ENCODE data around the gene ONECUT3.
"Not testable (repeated sequence)": the region's sequence is repeated elsewhere in the genome, so short reads cannot be mapped to it uniquely, and the experiment has no call there.

The ONECUT3 gene

DNA sequence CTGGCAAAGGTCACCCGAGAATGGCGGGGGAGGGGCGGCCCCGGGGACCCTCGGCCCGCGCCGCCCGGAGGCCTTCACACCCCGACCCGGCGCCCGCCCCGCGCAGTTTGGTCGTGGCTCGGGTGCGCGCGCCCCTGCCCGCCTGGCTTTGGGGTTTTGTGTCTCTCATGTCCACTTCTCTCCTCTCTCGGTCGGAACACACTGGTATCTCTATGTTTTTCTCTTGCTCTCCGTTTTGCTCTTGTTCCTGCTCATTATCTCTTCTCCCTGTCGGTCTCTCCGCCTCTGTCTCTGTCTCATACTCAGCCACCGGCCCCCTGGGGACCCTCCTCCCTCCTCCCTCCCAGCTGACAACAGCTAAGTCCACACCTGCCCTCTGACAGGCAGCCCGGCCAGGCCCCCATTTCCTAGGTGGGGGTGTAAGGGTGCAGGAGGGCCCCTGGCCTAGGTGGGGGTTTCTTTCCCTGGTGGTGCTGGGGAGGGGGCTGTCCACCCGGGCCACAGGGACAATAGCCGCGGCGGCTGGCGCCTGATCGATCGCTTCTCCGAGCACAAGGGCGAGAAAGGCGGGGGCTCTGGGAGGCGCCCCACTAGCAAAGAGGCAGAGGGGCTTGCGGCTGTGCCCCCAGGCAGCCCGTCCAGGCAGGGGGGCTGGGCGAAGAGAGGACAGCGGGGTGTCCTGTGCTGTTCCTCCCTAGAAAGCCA, 2.3 kb downstream of the ONECUT3 start:
- H3K4me3 ChIP-seq, result no peak overlapping the region
- H3K36me3 ChIP-seq (replicated peaks), result no peaks in the 10 kb centered on the region
- no peaks in the 10 kb centered on the region for H3K9me3 ChIP-seq
- H3K27me3 ChIP-seq (ENCODE audit: low read depth), result peaks cover 83% of the 10 kb centered on the region
- no peak for DNase-seq (ENCODE audit: low spot score in 2 of 2)
- no peaks in the 10 kb centered on the region for H3K4me1 ChIP-seq
- in situ Hi-C loops (cut with MboI; ENCODE audit: low sequenced_read_pairs), result no loop called here

DNA sequence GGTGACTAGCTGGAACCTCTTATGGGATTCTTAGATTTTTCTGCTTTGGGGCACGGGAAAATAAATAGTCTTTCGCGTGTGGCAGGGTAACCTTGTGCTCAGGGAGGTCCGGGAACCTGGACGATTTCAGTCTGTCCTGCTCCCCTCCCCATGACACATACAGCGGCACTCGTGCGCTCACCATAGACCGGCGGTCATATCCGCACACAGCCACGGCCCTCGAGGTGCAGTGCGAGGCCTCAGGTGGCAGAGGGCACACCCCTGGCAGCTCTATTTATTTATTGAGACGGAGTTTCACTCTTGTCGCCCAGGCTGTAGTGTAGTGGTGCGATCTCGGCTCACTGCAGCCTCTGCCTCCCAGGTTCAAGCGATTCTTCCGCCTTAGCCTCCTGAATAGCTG, 3.0 kb downstream of the ONECUT3 start:
- no peak for DNase-seq (ENCODE audit: low spot score in 2 of 2)
- peaks cover 83% of the 10 kb centered on the region for H3K27me3 ChIP-seq (ENCODE audit: low read depth)
- in situ Hi-C loops (cut with MboI; ENCODE audit: low sequenced_read_pairs), result no loop called here
- H3K9me3 ChIP-seq, result no peaks in the 10 kb centered on the region
- no peaks in the 10 kb centered on the region for H3K36me3 ChIP-seq (replicated peaks)
- H3K4me1 ChIP-seq, result no peaks in the 10 kb centered on the region
- H3K4me3 ChIP-seq, result no peak overlapping the region

DNA sequence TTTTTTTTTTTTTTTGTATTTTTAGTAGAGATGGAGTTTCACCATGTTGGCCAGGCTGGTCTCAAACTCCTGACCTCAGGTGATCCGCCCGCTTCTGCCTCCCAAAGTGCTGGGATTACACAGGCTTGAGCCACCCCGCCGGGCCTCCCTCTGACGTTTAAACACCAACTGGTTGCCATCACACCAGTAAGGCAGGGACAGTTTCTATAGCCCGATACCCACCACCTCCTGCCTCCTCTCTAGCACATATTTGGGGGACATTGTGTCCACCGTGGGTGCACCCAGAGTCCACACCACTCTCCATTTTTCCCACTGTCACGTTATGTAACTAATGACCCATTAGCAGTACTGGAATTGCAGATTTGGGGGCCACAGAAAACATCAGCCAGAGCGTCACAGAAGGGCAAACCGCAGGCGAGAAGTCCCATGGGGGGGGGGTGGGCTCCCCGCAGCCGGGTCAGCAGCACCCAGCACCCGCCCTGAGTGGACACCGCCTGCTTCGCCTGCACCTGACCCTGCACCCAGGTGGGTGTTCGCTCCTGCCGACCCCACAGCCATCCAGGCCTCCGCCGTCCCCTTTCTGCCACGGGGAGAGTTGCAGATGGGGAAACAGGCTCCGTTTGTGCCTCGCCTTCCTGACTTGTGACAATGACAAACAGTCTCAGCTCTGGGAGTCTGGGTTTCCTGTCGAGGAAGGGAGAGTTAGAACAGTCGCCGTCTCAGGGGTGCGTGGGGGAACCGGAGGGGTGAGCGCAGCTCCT, 3.6 kb downstream of the ONECUT3 start:
- Histone ChIP-seq H3K36me3 (replicated peaks) (no peaks in the 10 kb centered on the region), H3K4me1 (no peaks in the 10 kb centered on the region), H3K4me3 (no peak overlapping the region), H3K9me3 (no peaks in the 10 kb centered on the region), H3K27me3 (ENCODE audit: low read depth) (peaks cover 83% of the 10 kb centered on the region)
- no peak for DNase-seq (ENCODE audit: low spot score in 2 of 2)
- in situ Hi-C loops (cut with MboI; ENCODE audit: low sequenced_read_pairs), result no loop called here

DNA sequence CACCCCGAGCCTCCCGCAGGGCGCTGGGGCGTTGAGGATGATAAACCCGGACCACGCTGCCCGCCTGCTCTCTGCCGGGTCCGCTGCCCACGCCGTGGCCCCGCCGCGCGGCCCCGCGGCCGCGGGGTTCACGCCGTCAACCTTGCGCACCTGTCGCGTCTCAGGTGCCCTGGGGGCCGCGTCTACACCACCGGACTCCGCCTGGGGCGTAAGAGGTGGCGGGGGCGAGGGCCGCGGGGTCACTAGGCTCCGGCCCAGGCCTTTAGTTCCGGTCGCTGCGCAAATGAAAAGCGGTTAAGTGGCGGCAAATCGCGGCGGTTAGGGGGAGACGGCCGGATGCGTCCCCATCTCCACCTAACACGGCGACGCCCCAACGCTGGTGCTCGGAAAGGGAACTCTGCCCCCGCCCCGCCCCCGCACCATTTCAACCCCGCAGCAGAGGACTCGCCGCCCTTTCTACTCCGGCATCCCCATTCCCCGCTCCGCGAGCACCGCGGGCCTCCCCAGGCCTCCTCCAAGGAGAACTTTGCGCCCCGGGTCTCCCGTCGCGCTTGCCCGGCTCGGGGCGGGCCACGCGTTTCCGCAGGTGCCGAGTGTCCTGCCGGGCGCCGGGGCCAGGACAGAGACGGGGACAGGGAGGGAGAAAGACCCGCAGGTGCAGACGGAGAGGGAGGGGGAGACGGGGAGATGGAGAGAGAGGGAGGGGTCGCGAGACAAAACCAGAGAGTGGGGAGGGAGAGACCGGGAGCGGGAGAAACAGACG, 4.3 kb downstream of the ONECUT3 start:
- no peaks in the 10 kb centered on the region for H3K4me1 ChIP-seq
- no peaks in the 10 kb centered on the region for H3K9me3 ChIP-seq
- H3K27me3 ChIP-seq (ENCODE audit: low read depth), result peaks cover 83% of the 10 kb centered on the region
- no peak overlapping the region for H3K4me3 ChIP-seq
- in situ Hi-C loops (cut with MboI; ENCODE audit: low sequenced_read_pairs), result no loop called here
- no peak for DNase-seq (ENCODE audit: low spot score in 2 of 2)
- H3K36me3 ChIP-seq (replicated peaks), result no peaks in the 10 kb centered on the region

DNA sequence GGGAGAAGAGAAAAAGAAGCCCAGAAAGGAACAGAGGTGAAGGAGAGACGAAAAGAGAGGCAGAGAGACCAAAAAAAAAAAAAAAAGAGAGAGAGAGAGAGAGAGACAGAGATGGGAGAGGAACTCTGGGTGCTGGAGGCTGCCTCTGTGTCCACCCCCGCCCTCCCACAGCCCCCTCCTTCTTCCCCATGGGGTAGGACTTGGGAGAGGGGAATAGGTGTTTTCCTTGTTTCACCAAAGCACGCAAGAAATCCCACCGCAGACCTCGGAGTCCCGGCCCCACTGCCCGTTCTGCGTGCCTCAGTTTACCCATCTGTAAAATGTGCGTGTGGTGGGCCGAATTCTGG, 4.9 kb downstream of the ONECUT3 start:
- Histone ChIP-seq H3K27me3 (ENCODE audit: low read depth) (peaks cover 85% of the 10 kb centered on the region), H3K4me1 (no peaks in the 10 kb centered on the region), H3K4me3 (no peak overlapping the region), H3K9me3 (no peaks in the 10 kb centered on the region), H3K36me3 (replicated peaks) (no peaks in the 10 kb centered on the region)
- DNase-seq (ENCODE audit: low spot score in 2 of 2), result no peak
- in situ Hi-C loops (cut with MboI; ENCODE audit: low sequenced_read_pairs), result no loop called here

DNA sequence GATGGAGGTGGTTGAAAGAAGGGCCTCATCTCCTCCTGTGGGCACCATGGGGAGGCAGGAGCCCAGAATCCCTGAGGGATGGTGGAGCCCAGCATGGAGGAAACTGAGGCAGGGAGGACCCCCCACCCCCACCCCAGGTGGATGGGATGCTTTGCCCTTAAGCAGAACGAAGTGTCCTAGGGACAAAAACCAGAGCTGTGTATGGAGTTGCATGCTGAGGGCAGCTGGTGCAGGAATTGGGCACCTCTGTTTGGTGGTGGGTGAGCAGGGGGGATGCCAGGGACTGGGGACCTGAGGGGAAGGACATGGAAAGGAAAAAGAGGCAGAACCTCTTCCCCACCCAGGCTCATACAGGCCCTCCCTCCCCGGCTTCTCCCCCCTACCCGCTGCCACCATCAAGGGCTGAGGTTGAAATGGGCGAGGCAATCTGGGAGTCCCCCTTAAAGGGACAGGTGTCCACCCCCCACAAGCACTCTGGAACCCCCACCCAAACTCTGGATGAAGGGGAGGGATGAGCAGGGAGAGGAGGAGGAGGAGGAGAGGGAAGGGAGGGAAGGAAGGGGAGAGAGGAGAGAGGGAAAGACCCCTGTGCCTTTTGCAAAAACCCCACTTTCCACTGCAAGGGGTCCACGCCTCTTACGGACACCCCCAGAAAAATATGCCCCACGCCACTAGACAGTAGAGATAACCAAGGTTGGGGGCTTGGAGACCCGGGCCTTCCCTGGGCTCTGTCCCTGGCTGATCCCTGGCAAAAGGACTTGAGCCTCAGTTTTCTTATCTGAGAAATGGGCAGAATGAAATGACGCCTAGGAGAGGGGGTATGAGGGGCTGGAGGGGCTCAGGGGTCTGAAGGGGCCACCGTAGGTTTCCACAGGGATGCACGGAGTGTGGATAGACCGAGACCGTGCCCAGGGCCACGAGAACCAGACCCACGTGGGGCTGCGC, 5.9 kb downstream of the ONECUT3 start:
- no peaks in the 10 kb centered on the region for H3K4me1 ChIP-seq
- peaks cover 95% of the 10 kb centered on the region for H3K27me3 ChIP-seq (ENCODE audit: low read depth)
- in situ Hi-C loops (cut with MboI; ENCODE audit: low sequenced_read_pairs), result no loop called here
- no peaks in the 10 kb centered on the region for H3K9me3 ChIP-seq
- DNase-seq (ENCODE audit: low spot score in 2 of 2), result no peak
- no peak overlapping the region for H3K4me3 ChIP-seq
- H3K36me3 ChIP-seq (replicated peaks), result no peaks in the 10 kb centered on the region

DNA sequence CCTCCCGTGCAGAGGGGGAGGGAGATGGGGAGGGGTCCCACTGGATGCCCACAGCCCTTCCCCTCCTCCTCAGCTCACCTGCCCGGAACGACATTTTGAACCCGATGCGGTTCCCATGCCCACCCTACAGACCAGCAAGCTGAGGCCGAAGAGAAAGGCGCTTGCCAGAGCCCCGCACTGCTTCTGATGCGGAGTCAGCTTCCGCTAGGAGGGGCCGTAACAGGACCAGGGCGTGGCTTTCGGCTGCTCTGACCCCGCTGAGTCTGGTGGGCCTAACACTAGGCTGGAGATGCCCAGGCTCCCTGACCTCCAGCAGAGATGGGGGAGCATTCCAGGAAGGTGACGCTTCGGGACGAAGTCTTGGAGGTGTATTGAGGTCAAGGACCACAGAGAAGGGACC, 6.7 kb downstream of the ONECUT3 start:
- no peaks in the 10 kb centered on the region for H3K36me3 ChIP-seq (replicated peaks)
- in situ Hi-C loops (cut with MboI; ENCODE audit: low sequenced_read_pairs), result loop anchor here (10.0 kb wide), 1 partner anchor 85 kb away; no protein-coding TSS in a partner anchor
- DNase-seq (ENCODE audit: low spot score in 2 of 2), result no peak
- peaks cover 96% of the 10 kb centered on the region for H3K27me3 ChIP-seq (ENCODE audit: low read depth)
- H3K4me3 ChIP-seq, result no peak overlapping the region
- no peaks in the 10 kb centered on the region for H3K4me1 ChIP-seq
- H3K9me3 ChIP-seq, result no peaks in the 10 kb centered on the region

DNA sequence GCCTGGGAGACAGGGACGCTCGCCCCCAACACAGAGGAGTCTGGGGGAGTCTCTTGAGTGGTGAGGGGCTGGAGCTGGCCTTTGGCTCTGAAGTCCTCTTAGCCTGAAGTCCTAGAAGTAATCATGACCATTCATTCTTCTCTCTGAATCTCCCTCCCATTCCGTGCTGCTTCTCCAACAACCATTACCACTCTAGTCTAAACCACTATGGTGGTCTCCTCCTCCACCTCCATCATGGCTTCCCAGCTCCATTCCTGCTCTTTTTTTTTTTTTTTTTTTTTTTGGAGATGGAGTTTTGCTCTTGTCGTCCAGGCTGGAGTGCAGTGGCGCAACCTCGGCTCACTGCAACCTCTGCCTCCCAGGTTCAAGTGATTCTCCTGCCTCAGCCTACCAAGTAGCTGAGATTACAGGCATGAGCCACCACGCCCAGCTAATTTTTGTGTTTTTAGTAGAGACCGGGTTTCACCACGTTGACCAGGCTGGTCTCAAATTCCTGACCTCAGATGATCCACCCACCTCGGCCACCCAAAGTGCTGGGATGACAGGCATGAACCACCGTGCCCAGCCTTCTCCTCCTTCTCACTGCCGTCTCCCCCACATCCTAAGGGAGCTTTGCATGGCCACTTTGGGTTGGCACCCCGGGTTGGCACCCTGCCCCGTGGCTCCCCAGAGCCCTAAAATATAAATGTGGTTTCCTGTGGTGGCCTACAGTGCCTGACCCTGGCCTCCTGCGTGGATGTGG, 7.7 kb downstream of the ONECUT3 start:
- in situ Hi-C loops (cut with MboI; ENCODE audit: low sequenced_read_pairs), result loop anchor here (10.0 kb wide), 1 partner anchor 86 kb away; no protein-coding TSS in a partner anchor
- not testable (repeated sequence) for H3K9me3 ChIP-seq; H3K4me3 ChIP-seq; H3K36me3 ChIP-seq (replicated peaks); DNase-seq (ENCODE audit: low spot score in 2 of 2); H3K4me1 ChIP-seq
- H3K27me3 ChIP-seq (ENCODE audit: low read depth), result peaks cover 96% of the 10 kb centered on the region

DNA sequence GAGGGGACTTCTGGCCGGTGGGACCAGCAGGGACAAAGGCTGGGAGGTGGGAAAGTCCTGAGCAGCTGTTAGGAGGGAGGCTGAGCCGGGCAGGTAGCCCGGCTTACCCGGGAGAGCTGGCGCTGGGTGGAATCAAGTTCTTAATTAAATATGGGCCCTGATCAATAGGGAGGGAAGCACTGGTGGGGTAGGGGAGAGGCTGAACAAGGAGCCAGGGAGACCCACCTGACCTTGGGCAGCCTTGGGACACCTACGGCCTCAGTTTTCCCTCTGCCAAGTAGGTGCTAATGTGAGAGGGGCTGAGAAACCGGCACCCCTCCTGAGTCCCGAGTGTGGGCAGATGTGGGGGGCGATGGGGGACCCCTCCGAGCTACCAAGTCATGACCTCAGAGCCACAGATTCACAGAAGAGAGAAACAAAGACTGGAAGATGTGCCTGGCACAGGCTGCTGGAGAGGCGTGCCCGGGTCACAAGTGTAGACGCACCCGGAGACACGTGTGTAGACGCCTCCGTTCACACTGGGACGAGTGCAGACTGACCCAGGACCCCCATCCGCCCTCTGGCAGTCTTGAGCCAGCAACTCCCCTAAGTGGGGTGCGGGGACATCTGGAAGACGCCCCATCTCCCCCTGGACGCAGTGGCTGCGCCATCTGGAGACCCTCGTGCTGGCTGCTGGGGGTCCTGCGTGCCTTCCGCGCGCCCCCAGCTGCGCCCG, 8.4 kb downstream of the ONECUT3 start:
- peaks cover 96% of the 10 kb centered on the region for H3K27me3 ChIP-seq (ENCODE audit: low read depth)
- DNase-seq (ENCODE audit: low spot score in 2 of 2), result no peak
- in situ Hi-C loops (cut with MboI; ENCODE audit: low sequenced_read_pairs), result loop anchor here (10.0 kb wide), 1 partner anchor 87 kb away; no protein-coding TSS in a partner anchor
- no peaks in the 10 kb centered on the region for H3K36me3 ChIP-seq (replicated peaks)
- H3K4me1 ChIP-seq, result no peaks in the 10 kb centered on the region
- no peaks in the 10 kb centered on the region for H3K9me3 ChIP-seq
- H3K4me3 ChIP-seq, result no peak overlapping the region

DNA sequence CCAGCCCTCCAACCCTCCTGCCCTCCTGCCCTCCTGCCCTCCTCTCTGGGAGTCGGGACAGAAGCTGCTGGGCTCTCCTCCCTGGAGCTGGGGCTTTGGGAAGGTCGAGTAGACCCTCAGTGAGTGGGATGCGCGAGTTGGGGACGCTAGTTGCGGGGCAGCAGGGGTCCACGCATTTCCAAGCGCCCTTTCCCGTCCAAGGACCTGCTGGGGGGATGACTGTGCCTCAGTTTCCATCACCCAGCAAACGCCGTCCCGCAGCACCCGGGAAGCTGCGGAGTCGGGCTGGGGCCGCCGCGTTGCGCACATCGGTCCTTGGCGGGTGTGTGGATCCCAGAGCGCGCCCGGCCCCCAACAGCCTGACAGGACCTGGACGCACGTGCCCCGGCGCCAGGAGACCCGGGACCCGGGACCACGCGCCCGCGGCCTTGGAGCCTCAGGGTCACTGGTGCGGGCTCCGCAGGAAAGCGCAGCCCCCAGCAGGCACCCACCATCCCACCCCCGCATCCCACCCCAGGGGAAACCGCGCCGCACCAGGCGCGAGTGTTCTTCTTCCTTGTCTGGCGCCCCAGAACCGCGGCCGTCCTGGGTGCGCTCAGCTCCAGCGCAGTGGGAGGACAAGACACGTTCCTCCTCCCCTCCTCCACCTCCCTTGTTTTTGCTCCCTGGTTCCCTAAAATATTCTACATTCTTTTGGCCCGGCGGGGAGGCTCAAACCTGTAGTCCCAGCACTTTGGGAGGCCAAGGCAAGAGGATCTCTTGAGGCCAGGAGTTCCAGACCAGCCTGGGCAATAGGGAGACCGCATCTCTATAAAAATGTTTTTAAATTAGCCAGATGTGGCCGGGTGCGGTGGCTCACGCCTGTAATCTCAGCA, 9.2 kb downstream of the ONECUT3 start:
- in situ Hi-C loops (cut with MboI; ENCODE audit: low sequenced_read_pairs), result loop anchor here (10.0 kb wide), 1 partner anchor 88 kb away; no protein-coding TSS in a partner anchor
- DNase-seq (ENCODE audit: low spot score in 2 of 2), result no peak
- H3K9me3 ChIP-seq, result no peaks in the 10 kb centered on the region
- H3K27me3 ChIP-seq (ENCODE audit: low read depth), result peaks cover 94% of the 10 kb centered on the region
- H3K4me3 ChIP-seq, result no peak overlapping the region
- H3K4me1 ChIP-seq, result no peaks in the 10 kb centered on the region
- no peaks in the 10 kb centered on the region for H3K36me3 ChIP-seq (replicated peaks)
